IPS-11a (cell line): ENCODE results near the gene NIPBL.
"Not testable (repeated sequence)": the region's sequence is repeated elsewhere in the genome, so short reads cannot be mapped to it uniquely, and the experiment has no call there.

ENCODE experiments used
- H3K4me3 ChIP-seq: one replicate; pipeline ENCODE4 v1.5.1; 2013; ENCODE audit warnings: low read depth, low read length, control low read depth

The NIPBL gene

GRCh38 chr5:36900283-36900682 lies 23.7 kb downstream of the NIPBL start:
- H3K4me3 ChIP-seq = no peak overlapping the region

- not testable (repeated sequence) for H3K4me3 ChIP-seq
These were observed 24.5 kb downstream of the NIPBL start for GRCh38 chr5:36901077-36901476.

DNA sequence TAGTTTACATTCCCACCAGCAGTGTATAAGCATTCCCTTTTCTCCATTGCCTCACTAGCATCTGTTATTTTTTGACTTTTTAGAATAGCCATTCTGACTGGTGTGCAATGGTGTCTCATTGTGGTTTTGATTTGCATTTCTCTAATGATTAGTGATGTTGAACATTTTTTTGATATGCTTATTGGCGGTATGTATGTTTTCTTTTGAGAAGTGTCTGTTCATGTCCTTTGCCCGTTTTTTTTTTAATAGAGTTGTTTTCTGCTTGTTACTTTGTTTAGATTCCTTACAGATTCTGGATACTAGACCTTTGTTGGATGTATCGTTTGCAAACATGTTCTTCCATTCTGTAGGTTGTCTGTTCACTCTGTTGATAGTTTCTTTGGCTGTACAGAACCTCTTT lies 25.3 kb downstream of the NIPBL start:
- H3K4me3 ChIP-seq = no peak overlapping the region

DNA sequence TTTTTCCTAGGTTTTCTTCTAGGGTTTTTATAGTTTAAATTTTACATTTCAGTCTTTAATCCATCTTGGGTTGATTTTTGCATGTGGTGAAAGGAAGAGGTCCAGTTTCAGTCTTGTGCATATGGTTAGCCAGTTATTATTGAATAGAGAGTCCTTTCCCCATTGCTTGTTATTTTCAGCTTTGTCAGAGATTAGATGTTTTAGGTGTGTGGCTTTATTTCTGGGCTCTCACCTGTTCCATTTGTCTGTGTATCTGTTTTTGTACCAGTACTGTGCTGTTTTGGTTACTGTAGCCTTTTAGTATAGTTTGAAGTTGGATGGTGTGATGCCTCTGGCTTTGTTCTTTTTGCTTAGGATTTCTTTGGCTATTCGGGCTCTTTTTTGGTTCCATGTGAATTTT lies 25.8 kb downstream of the NIPBL start:
- H3K4me3 ChIP-seq = no peak overlapping the region

DNA sequence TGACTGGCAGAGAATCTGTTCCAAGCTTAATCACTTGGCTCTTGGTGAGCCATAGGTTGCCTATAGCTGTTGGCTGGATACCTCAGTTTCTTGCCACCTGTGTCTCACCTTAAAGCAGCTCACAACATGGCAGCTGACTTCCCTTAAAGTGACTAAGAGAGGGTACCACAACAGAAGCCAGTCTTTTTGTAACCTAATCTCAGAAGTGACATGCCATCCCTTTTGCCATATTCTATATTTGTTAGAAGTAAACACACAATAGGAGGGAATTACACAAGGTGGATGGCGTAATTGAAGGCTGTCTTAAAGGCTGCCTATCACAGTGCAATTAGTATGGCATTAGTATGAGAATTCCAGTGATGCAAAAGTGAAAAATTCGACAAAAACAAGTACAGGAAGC lies 28.1 kb downstream of the NIPBL start:
- H3K4me3 ChIP-seq = no peak overlapping the region

DNA sequence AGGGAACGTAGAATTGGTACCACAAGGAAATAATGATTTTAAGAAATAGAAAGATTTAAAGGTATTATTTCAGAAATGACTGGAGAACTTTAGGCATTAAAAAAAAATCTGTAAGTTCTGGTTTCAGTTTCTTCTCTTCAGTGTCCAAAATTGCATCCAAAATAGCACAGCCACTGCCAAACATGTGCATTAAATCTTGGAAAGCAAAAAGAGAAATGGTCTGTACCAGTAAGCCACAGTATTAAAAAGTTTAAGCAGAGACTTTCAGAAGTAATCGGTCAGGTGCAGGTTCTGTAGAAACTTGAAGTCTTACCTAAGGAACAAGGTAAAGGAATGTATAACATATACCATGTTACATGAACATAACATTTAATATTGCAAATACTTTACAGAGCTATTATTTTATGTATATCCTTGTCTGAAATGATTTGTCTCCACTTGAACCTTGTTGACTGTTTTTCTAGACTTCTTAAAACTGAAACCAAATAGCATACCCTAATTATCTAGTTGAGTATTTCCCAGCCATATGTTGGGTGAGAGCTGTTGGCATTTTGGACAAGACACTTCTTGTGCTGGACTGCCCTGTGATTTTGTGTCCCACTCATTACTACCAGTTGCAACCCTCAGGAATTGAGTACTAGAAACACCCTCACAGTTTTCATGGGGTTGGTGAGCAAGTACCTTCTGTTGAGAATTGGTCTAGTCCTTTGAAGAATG lies 32.1 kb downstream of the NIPBL start:
- no peak overlapping the region for H3K4me3 ChIP-seq

- H3K4me3 ChIP-seq = no peak overlapping the region
These were observed 39.1 kb downstream of the NIPBL start for GRCh38 chr5:36915653-36916052.

DNA sequence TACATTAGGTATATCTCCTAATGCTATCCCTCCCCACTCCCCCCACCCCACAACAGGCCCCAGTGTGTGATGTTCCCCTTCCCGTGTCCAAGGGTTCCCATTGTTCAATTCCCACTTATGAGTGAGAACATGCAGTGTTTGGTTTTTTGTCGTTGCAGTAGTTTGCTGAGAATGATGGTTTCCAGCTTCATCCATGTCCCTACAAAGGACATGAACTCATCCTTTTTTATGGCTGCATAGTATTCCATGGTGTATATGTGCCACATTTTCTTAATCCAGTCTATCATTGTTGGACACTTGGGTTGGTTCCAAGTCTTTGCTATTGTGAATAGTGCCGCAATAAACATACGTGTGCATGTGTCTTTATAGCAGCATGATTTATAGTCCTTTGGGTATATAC lies 40.0 kb downstream of the NIPBL start:
- H3K4me3 ChIP-seq = not testable (repeated sequence)

- H3K4me3 ChIP-seq = not testable (repeated sequence)
These were observed 40.8 kb downstream of the NIPBL start for GRCh38 chr5:36917358-36917757.

GRCh38 chr5:36919238-36919637 lies 42.7 kb downstream of the NIPBL start:
- no peak overlapping the region for H3K4me3 ChIP-seq

GRCh38 chr5:36919650-36920049 lies 43.1 kb downstream of the NIPBL start:
- H3K4me3 ChIP-seq = no peak overlapping the region

DNA sequence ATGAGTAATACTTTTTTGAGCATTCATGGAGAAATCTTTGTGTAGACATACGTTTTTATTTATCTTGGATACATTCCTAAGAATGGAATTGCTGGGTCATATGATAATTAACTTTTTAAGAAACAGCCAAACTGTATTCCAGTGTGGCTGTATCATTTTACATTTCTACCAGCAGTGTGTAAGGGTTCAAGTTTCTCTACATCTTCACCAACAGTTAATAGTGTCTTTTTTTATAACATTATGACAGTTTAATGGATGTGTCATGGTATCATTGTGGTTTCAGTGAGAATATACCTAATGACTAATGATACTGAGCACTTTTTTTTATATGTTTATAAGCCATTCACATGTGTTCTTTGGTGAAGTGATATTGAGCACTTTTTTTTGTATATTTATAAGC lies 52.4 kb downstream of the NIPBL start:
- H3K4me3 ChIP-seq = no peak overlapping the region

GRCh38 chr5:36929438-36929837 lies 52.9 kb downstream of the NIPBL start:
- H3K4me3 ChIP-seq = no peak overlapping the region

DNA sequence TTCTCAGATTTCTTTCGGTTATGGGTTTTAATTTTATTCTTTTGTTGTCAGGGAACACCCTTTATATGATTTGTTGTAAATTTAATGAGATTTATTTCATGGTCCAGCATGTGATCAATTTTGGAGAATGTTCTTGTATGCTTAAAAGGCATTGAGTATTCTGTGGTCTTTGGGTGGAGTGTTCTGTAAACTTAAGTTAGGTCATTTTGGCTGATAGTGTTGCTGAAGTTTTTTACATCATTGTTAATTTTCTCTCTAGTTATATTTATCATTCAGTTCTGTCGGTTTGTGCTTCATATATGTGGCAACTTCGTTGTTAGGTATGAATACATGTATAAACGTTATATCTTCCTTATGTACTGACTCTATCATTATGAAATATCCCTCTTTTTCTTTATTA lies 55.5 kb downstream of the NIPBL start:
- H3K4me3 ChIP-seq = no peak overlapping the region

GRCh38 chr5:36932699-36933098 lies 56.1 kb downstream of the NIPBL start:
- H3K4me3 ChIP-seq = no peak overlapping the region

- H3K4me3 ChIP-seq = no peak overlapping the region
These were observed 58.3 kb downstream of the NIPBL start for GRCh38 chr5:36934740-36935356.

GRCh38 chr5:36935805-36936204 lies 59.2 kb downstream of the NIPBL start:
- H3K4me3 ChIP-seq = no peak overlapping the region

GRCh38 chr5:36936309-36936708 lies 59.7 kb downstream of the NIPBL start:
- no peak overlapping the region for H3K4me3 ChIP-seq

DNA sequence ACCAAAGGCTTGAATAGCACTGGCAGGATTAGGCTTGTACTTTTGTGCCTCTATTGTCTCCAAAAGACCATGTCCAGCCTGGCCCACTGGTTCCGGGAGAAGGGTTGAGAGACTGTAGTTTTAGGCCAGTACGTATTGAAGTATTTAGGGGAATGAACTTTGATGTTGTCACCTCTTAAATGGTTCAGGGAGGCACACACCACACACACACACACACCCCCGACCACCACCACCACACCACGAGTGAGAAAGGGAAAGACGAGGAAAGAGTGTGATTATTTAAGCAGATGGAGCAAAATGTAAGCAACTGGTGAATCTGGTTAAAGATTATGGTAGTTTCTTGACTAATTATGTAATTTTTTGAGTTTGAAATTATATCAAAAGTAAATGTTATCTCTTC lies 61.6 kb downstream of the NIPBL start:
- no peak overlapping the region for H3K4me3 ChIP-seq

DNA sequence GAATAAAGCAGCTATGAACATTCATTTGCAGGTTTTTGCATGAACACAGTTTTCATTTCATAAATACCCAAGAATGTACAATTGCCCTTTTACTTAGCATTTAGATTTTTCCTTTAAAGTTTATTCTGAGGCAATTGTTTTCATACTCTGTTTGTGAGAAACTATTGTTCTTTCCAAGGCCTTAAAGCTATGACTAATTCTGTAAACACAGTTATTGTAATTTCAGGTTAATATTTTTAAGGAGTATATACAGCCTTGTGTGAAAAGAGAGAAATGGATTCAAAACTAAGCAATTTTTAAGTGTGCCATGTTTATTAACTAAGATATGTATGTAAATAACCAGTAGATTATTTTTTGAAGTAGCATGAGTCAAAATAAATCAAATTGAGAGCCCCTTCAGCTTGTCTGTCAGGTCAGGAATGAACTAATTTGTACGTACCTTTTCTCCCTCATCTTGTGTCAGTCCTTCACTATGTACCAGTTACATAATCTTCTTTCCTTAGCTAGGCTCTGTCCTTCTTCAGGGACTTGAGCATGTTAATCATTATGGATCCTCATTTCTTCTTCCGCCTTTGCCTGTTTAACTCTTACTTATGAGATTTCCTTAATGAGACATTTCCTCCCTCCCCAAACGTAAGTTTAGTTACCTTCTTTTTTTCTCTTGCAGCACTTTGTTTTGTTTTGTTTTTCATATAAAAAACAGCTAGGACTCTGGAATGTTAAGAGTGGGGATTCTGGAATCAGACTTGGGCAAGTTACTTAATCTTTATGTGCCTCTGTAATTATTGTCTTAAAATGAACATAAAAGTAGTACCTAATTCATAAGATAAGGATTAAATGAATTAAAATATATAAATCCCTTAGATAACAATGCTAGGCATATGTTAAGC lies 63.6 kb downstream of the NIPBL start:
- no peak overlapping the region for H3K4me3 ChIP-seq

- H3K4me3 ChIP-seq = no peak overlapping the region
These were observed 67.0 kb downstream of the NIPBL start for GRCh38 chr5:36943584-36943983.

GRCh38 chr5:36944024-36944423 lies 67.5 kb downstream of the NIPBL start:
- H3K4me3 ChIP-seq = no peak overlapping the region
